BJ (cell line): ENCODE measurements around the gene KCNJ6. TPM values are rescaled to one million over a fixed set of nuclear protein-coding genes. Genes with fewer than 3 reads are reported as not detected.
"Not testable (repeated sequence)": the region's sequence is repeated elsewhere in the genome, so short reads cannot be mapped to it uniquely, and the experiment has no call there.

Source experiments
- CTCF ChIA-PET: fragments of 350-600 bp; formaldehyde crosslinking; extraction: SDS; loops from one replicate; lab custom pipeline; 2021; ENCODE audit warnings: antibody characterized with exemption, inconsistent platforms; lab: Yijun Ruan, JAX
- POLR2A ChIA-PET: fragments of 300-600 bp; sonication (Branson Sonifier 250); formaldehyde crosslinking; extraction: SDS; loops from one replicate; lab custom pipeline; 2021; ENCODE audit warnings: antibody characterized with exemption; lab: Charles Lee
- DNase-seq: peaks from one replicate; pipeline ENCODE4 v3.0.0-alpha.2; 2011; ENCODE audit warnings: low read depth
- H3K27me3 ChIP-seq: 2 replicates; pipeline ENCODE4 v1.6.0; 2011; ENCODE audit warnings: low read length; ENCODE audit not compliant: control insufficient read depth, insufficient read depth
- H3K36me3 ChIP-seq: 2 replicates; pipeline ENCODE4 v1.5.1; 2011; ENCODE audit warnings: low read length; ENCODE audit not compliant: control insufficient read depth, insufficient read depth
- H3K4me3 ChIP-seq: 2 replicates; pipeline ENCODE4 v1.5.1; 2011; ENCODE audit warnings: low read depth, mild to moderate bottlenecking, control low read depth, low read length
- CTCF ChIP-seq: IDR thresholded peaks from 2 replicates; pipeline ENCODE4 v1.5.1; 2011; ENCODE audit warnings: low read depth, mild to moderate bottlenecking, control low read depth, inconsistent platforms, low read length, moderate library complexity; ENCODE audit not compliant: insufficient read depth
- polyA plus RNA-seq: library from polyadenylated mRNA; depleted of rRNA; stranded (reverse); fragments of >200 nt; gene quantifications from 2 replicates; pipeline ENCODE4 v1.2.3, GENCODE V29; 2011

The KCNJ6 gene
- polyA plus RNA-seq, 1 experiment: 0.01 TPM

GRCh38 chr21:37667380-37667779, 248.9 kb downstream of the KCNJ6 start:
- no peak for DNase-seq
- Histone ChIP-seq H3K27me3 (0 out of 2 replicates have a peak, but pooled peaks cover 5% of the 10 kb centered on the region), H3K4me3 (no peak overlapping the region), H3K36me3 (no peaks in the 10 kb centered on the region)
- TF ChIP-seq CTCF: no peak
- CTCF ChIA-PET: no interaction called here
- POLR2A ChIA-PET: no interaction called here

- no peak for TF ChIP-seq CTCF
- Histone ChIP-seq H3K36me3 (no peaks in the 10 kb centered on the region), H3K27me3 (0 out of 2 replicates have a peak, but pooled peaks cover 4% of the 10 kb centered on the region), H3K4me3 (no peak overlapping the region)
- no peak for DNase-seq
- ChIA-PET CTCF (interaction anchor here (1.1 to 1.4 kb wide), 2 partner anchors 9 to 10 kb away, joined by 4 to 6 read pairs; no protein-coding TSS in a partner anchor), POLR2A (no interaction called here)
Observed at GRCh38 chr21:37665230-37666024, 250.8 kb downstream of the KCNJ6 start.

- H3K27me3 ChIP-seq, H3K4me3 ChIP-seq, CTCF ChIA-PET, DNase-seq, POLR2A ChIA-PET, H3K36me3 ChIP-seq: not testable (repeated sequence)
Observed at GRCh38 chr21:37662227-37662626, 254.0 kb downstream of the KCNJ6 start.

GRCh38 chr21:37660709-37661108, 255.5 kb downstream of the KCNJ6 start:
- H3K4me3 ChIP-seq: no peak overlapping the region
- no peak for TF ChIP-seq CTCF
- POLR2A ChIA-PET: no interaction called here
- no peak for DNase-seq
- peaks cover 4% of the 10 kb centered on the region; the same call in 1 of the 2 replicates for H3K27me3 ChIP-seq
- no peaks in the 10 kb centered on the region for H3K36me3 ChIP-seq
- CTCF ChIA-PET: interaction anchor here (0.7 to 0.8 kb wide), 2 partner anchors 14 to 197 kb away, joined by 3 to 4 read pairs; no protein-coding TSS in a partner anchor

GRCh38 chr21:37659874-37660273, 256.4 kb downstream of the KCNJ6 start:
- no peak overlapping the region for H3K4me3 ChIP-seq
- H3K27me3 ChIP-seq: peaks cover 4% of the 10 kb centered on the region; the same call in 1 of the 2 replicates
- H3K36me3 ChIP-seq: no peaks in the 10 kb centered on the region
- POLR2A ChIA-PET: no interaction called here
- CTCF ChIA-PET: no interaction called here
- no peak for DNase-seq
- TF ChIP-seq CTCF: no peak
